Measurements from ENCODE around the gene ZCRB1. TPM values are rescaled to one million over a fixed set of nuclear protein-coding genes. Genes with fewer than 3 reads are reported as not detected.
"Not testable (repeated sequence)": the region's sequence is repeated elsewhere in the genome, so short reads cannot be mapped to it uniquely, and the experiment has no call there.

The ZCRB1 gene
- total RNA-seq, 4 donors from 2014 or later, result 3.4 to 22.7 (median 15.2) TPM

DNA sequence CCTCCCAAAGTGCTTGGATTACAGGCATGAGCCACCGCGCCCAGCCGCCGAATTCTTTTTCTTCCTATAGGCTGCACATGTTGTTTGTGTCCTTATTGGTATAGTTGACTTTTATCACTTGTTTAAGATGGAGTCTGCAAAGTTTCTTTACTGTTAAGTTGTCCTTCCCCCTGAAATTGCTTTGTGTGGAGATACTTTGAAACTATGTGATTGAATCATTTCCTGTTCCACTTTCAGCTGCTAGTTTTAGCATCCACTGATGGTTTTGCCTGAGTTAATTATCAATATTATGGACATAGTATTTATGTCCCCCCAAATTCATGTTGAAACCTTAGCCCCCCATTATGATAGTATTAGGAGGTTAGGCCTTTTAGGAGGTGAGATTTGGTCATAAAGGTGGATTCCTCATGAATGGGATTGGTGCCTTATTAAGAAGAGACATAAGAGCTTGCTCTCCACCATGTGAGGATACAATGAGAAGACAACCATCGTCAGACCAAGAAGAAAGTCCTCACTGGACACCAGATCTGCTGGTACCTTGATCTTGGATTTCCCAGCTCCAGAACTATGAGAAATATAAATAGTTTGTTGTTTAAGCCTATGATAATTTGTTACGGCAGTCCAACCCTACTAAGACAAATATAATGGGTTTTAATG lies 35.0 kb upstream of the ZCRB1 start:
- no peak for TF ChIP-seq POLR2A (IDR thresholded peaks at IDR 0.05)
- TF ChIP-seq POLR2AphosphoS5 (IDR thresholded peaks at IDR 0.05), result no peak
- TF ChIP-seq CTCF (IDR thresholded peaks at IDR 0.05), result no peak
- TF ChIP-seq EP300 (IDR thresholded peaks at IDR 0.05; ENCODE audit: low read depth), result no peak
- H3K36me3 ChIP-seq, result peaks cover 0 to 13% (median 0%) of the 10 kb centered on the region in 4 donors
- H3K4me3 ChIP-seq, result no peak overlapping the region
- intact Hi-C loops (cut with DNase I; ENCODE audit: low total_unique reads), result no loop called here
- no peak for DNase-seq
- H3K9me3 ChIP-seq, result no peaks in the 10 kb centered on the region
- in situ Hi-C loops (cut with MboI; ENCODE audit: low pct_ligation_motif_present in 1 of 4, low pct_unique_long_range_greater_than_20kb in 1 of 4, low sequenced_read_pairs in 3 of 4), result no loop called here
- no peaks in the 10 kb centered on the region for H3K4me1 ChIP-seq
- no peak overlapping the region for H3K27ac ChIP-seq
- 84 to 95% methylated on average over 6 of the region's 6 CpGs for WGBS, 2 donors (ENCODE audit: low coverage in 1 of 2)
- no peaks in the 10 kb centered on the region for H3K27me3 ChIP-seq

GRCh38 chr12:42356344-42356743 lies 30.4 kb upstream of the ZCRB1 start:
- no peaks in the 10 kb centered on the region for H3K4me1 ChIP-seq
- no peak overlapping the region for H3K4me3 ChIP-seq
- H3K27me3 ChIP-seq, result no peaks in the 10 kb centered on the region
- no peak for DNase-seq
- H3K36me3 ChIP-seq, result peaks cover 0 to 31% (median 0%) of the 10 kb centered on the region in 4 donors
- TF ChIP-seq CTCF (IDR thresholded peaks at IDR 0.05) (no peak), POLR2A (IDR thresholded peaks at IDR 0.05) (no peak), POLR2AphosphoS5 (IDR thresholded peaks at IDR 0.05) (no peak), EP300 (IDR thresholded peaks at IDR 0.05; ENCODE audit: low read depth) (no peak)
- no peak overlapping the region for H3K27ac ChIP-seq
- in situ Hi-C loops (cut with MboI; ENCODE audit: low pct_ligation_motif_present in 1 of 4, low pct_unique_long_range_greater_than_20kb in 1 of 4, low sequenced_read_pairs in 3 of 4), result no loop called here
- intact Hi-C loops (cut with DNase I; ENCODE audit: low total_unique reads), result no loop called here
- WGBS, 2 donors (ENCODE audit: low coverage in 1 of 2), result 92 to 97% methylated on average over 2 of the region's 2 CpGs
- H3K9me3 ChIP-seq, result no peaks in the 10 kb centered on the region

DNA sequence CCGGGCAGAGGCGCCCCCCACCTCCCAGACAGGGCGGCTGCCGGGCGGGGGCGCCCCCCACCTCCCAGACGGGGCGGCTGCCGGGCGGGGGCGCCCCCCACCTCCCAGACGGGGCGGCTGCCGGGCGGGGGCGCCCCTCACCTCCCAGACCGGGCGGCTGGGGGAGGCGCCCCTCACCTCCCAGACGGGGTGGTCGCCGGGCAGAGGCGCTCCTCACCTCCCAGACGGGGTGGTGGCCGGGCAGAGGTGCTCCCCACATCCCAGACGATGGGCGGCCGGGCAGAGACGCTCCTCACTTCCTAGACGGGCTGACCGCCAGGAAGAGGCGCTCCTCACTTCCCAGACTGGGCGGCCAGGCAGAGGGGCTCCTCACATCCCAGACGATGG lies 24.1 kb upstream of the ZCRB1 start:
- intact Hi-C loops (cut with DNase I; ENCODE audit: low total_unique reads); H3K9me3 ChIP-seq; DNase-seq; H3K27me3 ChIP-seq; H3K36me3 ChIP-seq; H3K4me3 ChIP-seq; H3K27ac ChIP-seq; in situ Hi-C loops (cut with MboI; ENCODE audit: low pct_ligation_motif_present in 1 of 4, low pct_unique_long_range_greater_than_20kb in 1 of 4, low sequenced_read_pairs in 3 of 4); H3K4me1 ChIP-seq: not testable (repeated sequence)
- WGBS, 2 donors (ENCODE audit: low coverage in 1 of 2), result 92% methylated on average over 30 of the region's 34 CpGs; no CpG with 5 or more reads in 1 of the 2 donors

DNA sequence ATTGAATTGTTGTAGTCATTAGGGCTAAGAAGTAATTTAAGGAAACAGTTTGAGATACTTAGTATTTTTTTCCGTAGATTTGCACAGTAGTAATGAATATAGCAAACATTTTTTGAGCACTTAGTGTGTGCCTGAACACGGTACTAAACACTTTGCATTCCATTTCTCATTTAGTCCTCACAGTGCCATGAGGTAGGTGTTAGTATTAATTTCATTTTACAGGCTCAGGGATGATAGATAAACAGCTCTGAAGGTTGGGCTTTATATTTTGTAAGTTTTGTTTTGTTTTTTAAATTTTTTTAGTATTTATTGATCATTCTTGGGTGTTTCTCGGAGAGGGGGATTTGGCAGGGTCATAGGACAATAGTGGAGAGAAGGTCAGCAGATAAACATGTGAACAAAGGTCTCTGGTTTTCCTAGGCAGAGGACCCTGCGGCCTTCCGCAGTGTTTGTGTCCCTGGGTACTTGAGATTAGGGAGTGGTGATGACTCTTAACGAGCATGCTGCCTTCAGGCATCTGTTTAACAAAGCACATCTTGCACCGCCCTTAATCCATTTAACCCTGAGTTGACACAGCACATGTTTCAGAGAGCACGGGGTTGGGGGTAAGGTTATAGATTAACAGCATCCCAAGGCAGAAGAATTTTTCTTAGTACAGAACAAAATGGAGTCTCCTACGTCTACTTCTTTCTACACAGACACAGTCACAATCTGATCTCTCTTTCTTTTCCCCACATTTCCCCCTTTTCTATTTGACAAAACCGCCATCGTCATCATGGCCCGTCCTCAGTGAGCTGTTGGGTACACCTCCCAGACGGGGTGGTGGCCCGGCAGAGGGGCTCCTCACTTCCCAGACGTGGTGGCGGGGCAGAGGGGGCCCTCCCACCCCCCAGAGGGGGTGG lies 23.5 kb upstream of the ZCRB1 start:
- H3K9me3 ChIP-seq; H3K36me3 ChIP-seq; H3K4me1 ChIP-seq; H3K4me3 ChIP-seq; H3K27ac ChIP-seq; intact Hi-C loops (cut with DNase I; ENCODE audit: low total_unique reads); in situ Hi-C loops (cut with MboI; ENCODE audit: low pct_ligation_motif_present in 1 of 4, low pct_unique_long_range_greater_than_20kb in 1 of 4, low sequenced_read_pairs in 3 of 4); DNase-seq; H3K27me3 ChIP-seq: not testable (repeated sequence)
- WGBS, 2 donors (ENCODE audit: low coverage in 1 of 2), result 85 to 88% methylated on average over 2 to 11 of the region's 16 CpGs

DNA sequence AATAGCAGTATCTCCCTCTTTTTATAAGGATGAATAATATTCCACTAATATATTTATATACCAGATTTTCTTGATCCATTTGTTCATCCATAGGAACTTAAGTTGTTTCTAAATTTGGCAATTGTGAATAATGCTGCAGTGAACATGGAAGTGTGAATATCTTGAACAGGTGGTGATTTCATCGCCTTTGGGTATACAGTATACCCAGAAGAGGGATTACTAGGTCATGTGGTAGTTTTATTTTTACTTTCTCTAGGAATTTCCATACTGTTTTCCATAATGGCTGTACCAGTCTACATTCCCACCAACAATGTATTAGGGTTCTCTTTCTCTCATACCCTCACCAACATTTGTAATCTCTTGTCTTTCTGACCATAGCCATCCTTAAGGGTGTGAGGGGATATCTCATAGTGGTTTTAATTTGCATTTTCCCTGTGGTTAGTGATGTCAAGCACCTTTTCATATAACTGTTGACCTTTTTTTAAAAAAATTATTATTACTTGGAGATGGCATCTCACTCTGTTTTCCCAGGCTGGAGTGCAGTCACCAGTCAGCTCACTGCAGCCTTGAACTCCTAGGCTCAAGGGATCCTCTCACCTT lies 20.6 kb upstream of the ZCRB1 start:
- 100% methylated on average over 1 of the region's 1 CpG for WGBS, 2 donors (ENCODE audit: low coverage in 1 of 2)
- Histone ChIP-seq H3K27me3 (no peaks in the 10 kb centered on the region), H3K36me3 (no peaks in the 10 kb centered on the region), H3K27ac (no peak overlapping the region), H3K4me1 (no peaks in the 10 kb centered on the region), H3K4me3 (no peak overlapping the region), H3K9me3 (no peaks in the 10 kb centered on the region)
- in situ Hi-C loops (cut with MboI; ENCODE audit: low pct_ligation_motif_present in 1 of 4, low pct_unique_long_range_greater_than_20kb in 1 of 4, low sequenced_read_pairs in 3 of 4) (no loop called here), intact Hi-C loops (cut with DNase I; ENCODE audit: low total_unique reads) (no loop called here)
- TF ChIP-seq POLR2AphosphoS5 (IDR thresholded peaks at IDR 0.05) (no peak), EP300 (IDR thresholded peaks at IDR 0.05; ENCODE audit: low read depth) (no peak), POLR2A (IDR thresholded peaks at IDR 0.05) (no peak), CTCF (IDR thresholded peaks at IDR 0.05) (no peak)
- DNase-seq, result no peak
